Endothelial cell of umbilical vein (primary cell): ENCODE data around the gene DCC. TPM values are rescaled to one million over a fixed set of nuclear protein-coding genes. Genes with fewer than 3 reads are reported as not detected.

Experiments
- BruUV-seq: library from RNA; stranded (reverse); fragments of 400-500 nt; replicated peaks from 2 replicates; lab custom pipeline; 2021; lab: Mats Ljungman, UMichigan
- CTCF ChIA-PET: fragments of 300-600, 350-600 bp; sonication (Branson Sonifier 250); formaldehyde crosslinking; loops from one replicate; lab custom pipeline; 2021; ENCODE audit warnings: antibody characterized with exemption, inconsistent platforms; lab: Charles Lee
- POLR2A ChIA-PET: fragments of 300-600, 350-600 bp; sonication (Branson Sonifier 250); formaldehyde crosslinking; loops from one replicate; lab custom pipeline; 2021; ENCODE audit warnings: antibody characterized with exemption, inconsistent platforms; lab: Charles Lee
- DNase-seq: peaks from one replicate; pipeline ENCODE4 v3.0.0-alpha.2; 2011; ENCODE audit warnings: low read depth, low spot score
- FAIRE-seq: peaks from 2 replicates; lab custom pipeline; 2011; peaks lifted over from hg19 to GRCh38; lab: Jason Lieb, UNC
- H2AFZ ChIP-seq: 2 replicates; pipeline ENCODE4 v1.6.0; 2012; ENCODE audit warnings: low read depth, low read length, control low read depth, inconsistent platforms
- H3K27ac ChIP-seq: 2 replicates; pipeline ENCODE4 v1.5.1; 2011; ENCODE audit warnings: low read depth, mild to moderate bottlenecking, control low read depth, low read length, moderate library complexity; ENCODE audit not compliant: insufficient read depth
- H3K27me3 ChIP-seq, 2 experiments: 2 replicates each; pipeline versions ENCODE4 v1.6.0 to v1.6.1; 2011; ENCODE audit warnings: low read length in 2 of 2, mixed read lengths in 1 of 2; ENCODE audit not compliant: control insufficient read depth in 2 of 2, insufficient read depth in 2 of 2
- H3K36me3 ChIP-seq, 2 experiments: 2 replicates in 1 of 2; 3 replicates in 1 of 2; pipeline ENCODE4 v1.5.1; 2011; ENCODE audit warnings: low read length in 2 of 2, mild to moderate bottlenecking in 1 of 2, moderate library complexity in 1 of 2; ENCODE audit not compliant: control insufficient read depth in 2 of 2, insufficient read depth in 2 of 2; ENCODE audit errors: extremely low read depth in 1 of 2
- H3K4me1 ChIP-seq: 3 replicates; pipeline ENCODE4 v1.5.1; 2011; ENCODE audit warnings: mild to moderate bottlenecking, low read length; ENCODE audit not compliant: control insufficient read depth, insufficient read depth; ENCODE audit errors: extremely low read depth
- H3K4me2 ChIP-seq: 2 replicates; pipeline ENCODE4 v1.6.1; 2011; ENCODE audit warnings: low read length, control low read depth, mixed read lengths; ENCODE audit not compliant: insufficient read depth
- H3K4me3 ChIP-seq, 3 experiments: fragments of 200-600 bp in 1 of 3; sonication (generic), shearing (Covaris generic) in 1 of 3; replicated peaks in 1 of 3; 2 replicates each; pipeline ENCODE4 v1.5.1; 2011 to 2016; ENCODE audit warnings: control low read depth in 3 of 3, low read length in 3 of 3, mild to moderate bottlenecking in 2 of 3, inconsistent platforms in 1 of 3, low read depth in 1 of 3, moderate library complexity in 1 of 3; ENCODE audit not compliant: insufficient read depth in 1 of 3
- H3K79me2 ChIP-seq: 2 replicates; pipeline ENCODE4 v1.6.0; 2012; ENCODE audit warnings: low read length, inconsistent platforms; ENCODE audit not compliant: control insufficient read depth, insufficient read depth
- H3K9ac ChIP-seq: replicated peaks from 2 replicates; pipeline ENCODE3; 2011; ENCODE audit warnings: low read length, control low read depth; ENCODE audit not compliant: insufficient read depth; ENCODE audit errors: extremely low read depth
- H3K9me1 ChIP-seq: replicated peaks from 3 replicates; pipeline ENCODE4 v1.6.0; 2011; ENCODE audit warnings: mild to moderate bottlenecking, low read length; ENCODE audit not compliant: control insufficient read depth, insufficient read depth; ENCODE audit errors: extremely low read depth
- H3K9me3 ChIP-seq: replicated peaks from 2 replicates; pipeline ENCODE4 v1.5.1; 2012; ENCODE audit warnings: low read length, inconsistent platforms; ENCODE audit not compliant: control insufficient read depth, insufficient read depth
- H4K20me1 ChIP-seq: replicated peaks from 2 replicates; pipeline ENCODE3; 2011; ENCODE audit warnings: mild to moderate bottlenecking, low read length; ENCODE audit not compliant: control insufficient read depth, insufficient read depth; ENCODE audit errors: extremely low read depth
- FOS ChIP-seq: IDR thresholded peaks from 2 replicates; pipeline ENCODE4 v1.6.1; 2011; ENCODE audit warnings: mild to moderate bottlenecking, low read length, moderate library complexity, borderline replicate concordance; ENCODE audit not compliant: insufficient read depth
- JUN ChIP-seq: IDR thresholded peaks from 2 replicates; pipeline ENCODE4 v1.6.1; 2011; ENCODE audit warnings: borderline replicate concordance, low read depth; ENCODE audit not compliant: insufficient read length, insufficient read depth
- MYC ChIP-seq: IDR thresholded peaks from one replicate; pipeline ENCODE4 v1.6.1; 2011; ENCODE audit warnings: mild to moderate bottlenecking, low read depth, low read length
- dilution Hi-C: fragments of 300-500 bp; cut with MboI; formaldehyde crosslinking; loops from one replicate; pipeline ENCODE4 v1.15.0; 2019; ENCODE audit warnings: low sequenced_read_pairs; ENCODE audit not compliant: extremely low pct_ligation_motif_present
- intact Hi-C: fragments of 100-400 bp; cut with micrococcal nuclease; formaldehyde crosslinking; loops from one replicate; pipeline ENCODE4 v1.10.0; 2022
- polyA plus RNA-seq, 4 experiments: library from polyadenylated mRNA; depleted of rRNA in 3 of 4; stranded (reverse) in 3 of 4; unstranded in 1 of 4; fragments of >200 nt; gene quantifications; 2 replicates each; pipeline versions ENCODE4 v1.2.1 to v1.2.3, GENCODE V29; 2011 to 2012; ENCODE audit warnings: missing spikeins in 1 of 4
- total RNA-seq: library from RNA; stranded (reverse); gene quantifications from 2 replicates; pipeline ENCODE4 v1.2.3, GENCODE V29; 2021
- TF ChIP-seq, protein P1 (sequence below): IDR thresholded peaks from 2 replicates; pipeline ENCODE4 v1.6.1; 2011; ENCODE audit not compliant: insufficient read depth, insufficient read length
- TF ChIP-seq, protein P2 (sequence below), 2 donors: IDR thresholded peaks; 1 replicate in 1 of 2; 2 replicates in 1 of 2; pipeline ENCODE4 v1.5.1; 2011; ENCODE audit warnings: low read length in 2 of 2, mild to moderate bottlenecking in 2 of 2, moderate library complexity in 2 of 2, control low read depth in 1 of 2, inconsistent platforms in 1 of 2, low read depth in 1 of 2; ENCODE audit not compliant: insufficient read depth in 1 of 2; ENCODE audit errors: extremely low read depth in 1 of 2

DCC gene
- total and polyA plus RNA-seq, 2 donors (not counting 3 experiments of a cell fraction or from before 2014, with no cell fraction given), result not detected

DNA sequence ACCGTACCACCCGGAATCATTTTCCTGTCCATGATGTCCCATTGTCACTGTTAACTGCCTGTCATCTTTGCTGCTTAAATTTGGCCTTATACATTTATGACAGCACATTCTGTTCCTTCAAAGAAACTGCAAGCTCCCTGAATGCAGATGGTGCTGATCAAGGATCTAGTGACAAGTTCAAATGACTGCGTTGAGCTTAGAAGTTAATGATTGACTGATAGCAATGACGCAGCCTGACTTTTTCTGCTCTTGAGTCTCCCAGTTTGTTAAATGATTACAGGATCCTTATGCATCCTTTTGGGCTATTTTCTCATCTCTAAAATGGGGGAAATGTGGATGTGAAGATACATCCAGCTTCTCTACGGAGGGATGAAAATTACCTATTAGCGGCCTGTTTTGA lies 159.0 kb downstream of the DCC start:
- H3K9ac ChIP-seq, result no peak overlapping the region
- no peak overlapping the region for H3K4me2 ChIP-seq
- H3K9me1 ChIP-seq, result no peaks in the 10 kb centered on the region
- H2AFZ ChIP-seq, result no peak overlapping the region
- H3K36me3 ChIP-seq, result no peaks in the 10 kb centered on the region
- TF ChIP-seq, protein P1, sequence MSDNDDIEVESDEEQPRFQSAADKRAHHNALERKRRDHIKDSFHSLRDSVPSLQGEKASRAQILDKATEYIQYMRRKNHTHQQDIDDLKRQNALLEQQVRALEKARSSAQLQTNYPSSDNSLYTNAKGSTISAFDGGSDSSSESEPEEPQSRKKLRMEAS, result no peak
- TF ChIP-seq, protein P2, sequence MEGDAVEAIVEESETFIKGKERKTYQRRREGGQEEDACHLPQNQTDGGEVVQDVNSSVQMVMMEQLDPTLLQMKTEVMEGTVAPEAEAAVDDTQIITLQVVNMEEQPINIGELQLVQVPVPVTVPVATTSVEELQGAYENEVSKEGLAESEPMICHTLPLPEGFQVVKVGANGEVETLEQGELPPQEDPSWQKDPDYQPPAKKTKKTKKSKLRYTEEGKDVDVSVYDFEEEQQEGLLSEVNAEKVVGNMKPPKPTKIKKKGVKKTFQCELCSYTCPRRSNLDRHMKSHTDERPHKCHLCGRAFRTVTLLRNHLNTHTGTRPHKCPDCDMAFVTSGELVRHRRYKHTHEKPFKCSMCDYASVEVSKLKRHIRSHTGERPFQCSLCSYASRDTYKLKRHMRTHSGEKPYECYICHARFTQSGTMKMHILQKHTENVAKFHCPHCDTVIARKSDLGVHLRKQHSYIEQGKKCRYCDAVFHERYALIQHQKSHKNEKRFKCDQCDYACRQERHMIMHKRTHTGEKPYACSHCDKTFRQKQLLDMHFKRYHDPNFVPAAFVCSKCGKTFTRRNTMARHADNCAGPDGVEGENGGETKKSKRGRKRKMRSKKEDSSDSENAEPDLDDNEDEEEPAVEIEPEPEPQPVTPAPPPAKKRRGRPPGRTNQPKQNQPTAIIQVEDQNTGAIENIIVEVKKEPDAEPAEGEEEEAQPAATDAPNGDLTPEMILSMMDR (IDR thresholded peaks at IDR 0.05; ENCODE audit: extremely low read depth in 1 of 2, insufficient read depth in 1 of 2, low read depth in 1 of 2, low read length in 2 of 2), result no peak
- TF ChIP-seq FOS (no peak), JUN (no peak)
- ChIA-PET POLR2A (no interaction called here), CTCF (no interaction called here)
- H3K79me2 ChIP-seq, result no peaks in the 10 kb centered on the region
- no peaks in the 10 kb centered on the region for H3K4me1 ChIP-seq
- H4K20me1 ChIP-seq, result no peaks in the 10 kb centered on the region
- intact Hi-C loops, result no loop called here
- H3K9me3 ChIP-seq, result peaks cover 4% of the 10 kb centered on the region
- H3K27ac ChIP-seq, result no peak overlapping the region
- FAIRE-seq (no peak), DNase-seq (no peak)
- no peak overlapping the region for H3K4me3 ChIP-seq
- H3K27me3 ChIP-seq, result no peaks in the 10 kb centered on the region
- dilution Hi-C loops, result no loop called here
- BruUV-seq, result no TSS peak

DNA sequence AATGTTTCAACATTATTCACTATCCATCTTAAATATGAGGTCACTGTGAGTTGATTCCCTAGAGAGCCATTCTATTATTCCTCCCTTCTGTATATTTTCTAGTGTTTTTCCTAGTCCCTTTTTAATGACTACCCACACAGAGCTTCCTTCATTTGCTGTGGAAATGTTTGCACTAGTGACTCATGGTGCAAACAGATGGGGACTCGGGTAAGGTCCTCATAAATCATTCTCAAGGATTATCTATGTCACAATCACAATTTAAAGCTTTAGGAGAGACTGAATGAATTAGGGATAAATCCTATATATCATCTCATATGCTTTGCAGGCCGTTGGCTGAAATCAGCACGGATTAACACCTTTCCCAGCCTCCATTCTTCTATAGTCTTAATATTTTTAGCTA lies 159.6 kb downstream of the DCC start:
- no peak overlapping the region for H3K9ac ChIP-seq
- BruUV-seq, result no TSS peak
- no peak overlapping the region for H3K27ac ChIP-seq
- no peaks in the 10 kb centered on the region for H3K27me3 ChIP-seq
- no peak overlapping the region for H2AFZ ChIP-seq
- H3K9me1 ChIP-seq, result no peaks in the 10 kb centered on the region
- intact Hi-C loops (no loop called here), dilution Hi-C loops (no loop called here)
- DNase-seq (no peak), FAIRE-seq (no peak)
- H3K4me3 ChIP-seq, result no peak overlapping the region
- ChIA-PET CTCF (no interaction called here), POLR2A (no interaction called here)
- H3K36me3 ChIP-seq, result no peaks in the 10 kb centered on the region
- peaks cover 4% of the 10 kb centered on the region for H3K9me3 ChIP-seq
- no peak overlapping the region for H3K4me2 ChIP-seq
- H4K20me1 ChIP-seq, result no peaks in the 10 kb centered on the region
- H3K79me2 ChIP-seq, result no peaks in the 10 kb centered on the region
- TF ChIP-seq JUN (no peak), MYC (no peak)
- no peaks in the 10 kb centered on the region for H3K4me1 ChIP-seq
